H1 (cell line): Measurements from ENCODE around the gene TNIK. TPM values are rescaled to one million over a fixed set of nuclear protein-coding genes. Genes with fewer than 3 reads are reported as not detected.

Experiments used
- BCL11A ChIP-seq, 2 experiments: IDR thresholded peaks; one replicate each; pipeline ENCODE4 v1.6.1; 2011; ENCODE audit warnings: low read depth in 2 of 2, low read length in 2 of 2, mild to moderate bottlenecking in 2 of 2
- FOSL1 ChIP-seq: IDR thresholded peaks from 2 replicates; pipeline ENCODE4 v1.6.1; 2011; ENCODE audit warnings: mild to moderate bottlenecking, low read depth, low read length, moderate library complexity; ENCODE audit not compliant: insufficient read depth
- HDAC2 ChIP-seq, 2 experiments: fragments of 300-600 bp in 1 of 2; sonication (generic) in 1 of 2; IDR thresholded peaks; 2 replicates each; pipeline ENCODE4 v1.6.1; 2011 to 2012; ENCODE audit warnings: low read depth in 2 of 2, low read length in 2 of 2, mild to moderate bottlenecking in 2 of 2, moderate library complexity in 2 of 2, borderline replicate concordance in 1 of 2, inconsistent platforms in 1 of 2
- POLR2A ChIP-seq, 2 experiments: IDR thresholded peaks; 1 replicate in 1 of 2; 2 replicates in 1 of 2; pipeline ENCODE4 v1.6.1; 2011; ENCODE audit warnings: low read depth in 2 of 2, low read length in 2 of 2, mild to moderate bottlenecking in 2 of 2; ENCODE audit errors: control extremely low read depth in 1 of 2
- RAD21 ChIP-seq, 2 experiments: IDR thresholded peaks in 1 of 2; conservative IDR thresholded peaks in 1 of 2; 2 replicates each; pipeline ENCODE4 v1.6.1; 2011; ENCODE audit warnings: low read depth in 2 of 2, low read length in 2 of 2, improper control_type of control experiment in 1 of 2, inconsistent platforms in 1 of 2, mild to moderate bottlenecking in 1 of 2, moderate library complexity in 1 of 2
- RFX5 ChIP-seq: IDR thresholded peaks from 2 replicates; pipeline ENCODE4 v1.6.1; 2011; ENCODE audit warnings: low read depth, low read length, improper control_type of control experiment, borderline replicate concordance
- SIX5 ChIP-seq: IDR thresholded peaks from 2 replicates; pipeline ENCODE4 v1.6.1; 2011; ENCODE audit warnings: mild to moderate bottlenecking, low read depth, low read length
- TAF7 ChIP-seq: optimal IDR thresholded peaks from 2 replicates; pipeline ENCODE3; 2011; ENCODE audit warnings: low read depth, mild to moderate bottlenecking, inconsistent platforms, low read length, moderate library complexity, borderline replicate concordance
- polyA plus RNA-seq, 7 experiments: library from polyadenylated mRNA; depleted of rRNA in 3 of 7; stranded (reverse) in 5 of 7; unstranded in 2 of 7; fragments of >200 nt in 5 of 7; fragments of 200-250 nt in 2 of 7; gene quantifications; 1 replicate in 5 of 7; 2 replicates in 1 of 7; 4 replicates in 1 of 7; pipeline versions ENCODE4 v1.2.1 to v1.2.3, GENCODE V29; 2011 to 2013; ENCODE audit warnings: missing spikeins in 2 of 7, mixed read lengths in 2 of 7
- total RNA-seq: library from RNA; stranded (reverse); fragmentation: NEBNext Ultra II Directional; extraction: Animal tissue kit (Norgen Biotek cat#: 25700); gene quantifications from 2 replicates; pipeline ENCODE4 v1.2.1, GENCODE V29; 2021
- TF ChIP-seq, protein P1 (sequence below): fragments of 300-600 bp; sonication (generic); IDR thresholded peaks from 2 replicates; pipeline ENCODE4 v1.7.1; 2012; ENCODE audit warnings: low read length, moderate library complexity, mild to moderate bottlenecking, inconsistent platforms; ENCODE audit not compliant: insufficient replicate concordance
- TF ChIP-seq, protein P2 (sequence below): IDR thresholded peaks from 2 replicates; pipeline ENCODE4 v1.6.1; 2011; ENCODE audit warnings: low read depth, mild to moderate bottlenecking, low read length; ENCODE audit not compliant: insufficient read depth

Gene TNIK
- total and polyA plus RNA-seq, 2 of the 8 experiments (the other 6 are each of a cell fraction or from before 2014, with no cell fraction given): 7.4 to 42.0 TPM

DNA sequence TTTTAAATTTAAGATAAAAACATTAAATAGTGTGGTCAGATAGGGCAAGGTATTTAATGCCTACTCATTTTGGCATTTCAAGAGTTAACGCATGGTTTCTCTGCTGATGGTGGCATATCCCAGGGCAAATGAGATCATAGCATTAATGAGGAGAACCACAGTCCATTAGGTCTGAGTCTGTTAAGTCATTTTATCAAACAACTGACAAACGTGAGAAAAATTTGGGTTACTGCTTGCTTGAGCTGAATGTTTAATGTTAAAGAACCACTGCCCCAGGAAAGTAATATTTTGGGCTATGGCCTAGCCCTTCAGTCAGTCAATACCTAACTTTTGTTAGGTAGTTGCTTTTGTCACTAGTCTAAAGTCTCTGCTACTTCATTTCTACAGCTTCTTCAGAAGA is 395.7 kb downstream of the TNIK start (continued):
- TF ChIP-seq, protein P1, sequence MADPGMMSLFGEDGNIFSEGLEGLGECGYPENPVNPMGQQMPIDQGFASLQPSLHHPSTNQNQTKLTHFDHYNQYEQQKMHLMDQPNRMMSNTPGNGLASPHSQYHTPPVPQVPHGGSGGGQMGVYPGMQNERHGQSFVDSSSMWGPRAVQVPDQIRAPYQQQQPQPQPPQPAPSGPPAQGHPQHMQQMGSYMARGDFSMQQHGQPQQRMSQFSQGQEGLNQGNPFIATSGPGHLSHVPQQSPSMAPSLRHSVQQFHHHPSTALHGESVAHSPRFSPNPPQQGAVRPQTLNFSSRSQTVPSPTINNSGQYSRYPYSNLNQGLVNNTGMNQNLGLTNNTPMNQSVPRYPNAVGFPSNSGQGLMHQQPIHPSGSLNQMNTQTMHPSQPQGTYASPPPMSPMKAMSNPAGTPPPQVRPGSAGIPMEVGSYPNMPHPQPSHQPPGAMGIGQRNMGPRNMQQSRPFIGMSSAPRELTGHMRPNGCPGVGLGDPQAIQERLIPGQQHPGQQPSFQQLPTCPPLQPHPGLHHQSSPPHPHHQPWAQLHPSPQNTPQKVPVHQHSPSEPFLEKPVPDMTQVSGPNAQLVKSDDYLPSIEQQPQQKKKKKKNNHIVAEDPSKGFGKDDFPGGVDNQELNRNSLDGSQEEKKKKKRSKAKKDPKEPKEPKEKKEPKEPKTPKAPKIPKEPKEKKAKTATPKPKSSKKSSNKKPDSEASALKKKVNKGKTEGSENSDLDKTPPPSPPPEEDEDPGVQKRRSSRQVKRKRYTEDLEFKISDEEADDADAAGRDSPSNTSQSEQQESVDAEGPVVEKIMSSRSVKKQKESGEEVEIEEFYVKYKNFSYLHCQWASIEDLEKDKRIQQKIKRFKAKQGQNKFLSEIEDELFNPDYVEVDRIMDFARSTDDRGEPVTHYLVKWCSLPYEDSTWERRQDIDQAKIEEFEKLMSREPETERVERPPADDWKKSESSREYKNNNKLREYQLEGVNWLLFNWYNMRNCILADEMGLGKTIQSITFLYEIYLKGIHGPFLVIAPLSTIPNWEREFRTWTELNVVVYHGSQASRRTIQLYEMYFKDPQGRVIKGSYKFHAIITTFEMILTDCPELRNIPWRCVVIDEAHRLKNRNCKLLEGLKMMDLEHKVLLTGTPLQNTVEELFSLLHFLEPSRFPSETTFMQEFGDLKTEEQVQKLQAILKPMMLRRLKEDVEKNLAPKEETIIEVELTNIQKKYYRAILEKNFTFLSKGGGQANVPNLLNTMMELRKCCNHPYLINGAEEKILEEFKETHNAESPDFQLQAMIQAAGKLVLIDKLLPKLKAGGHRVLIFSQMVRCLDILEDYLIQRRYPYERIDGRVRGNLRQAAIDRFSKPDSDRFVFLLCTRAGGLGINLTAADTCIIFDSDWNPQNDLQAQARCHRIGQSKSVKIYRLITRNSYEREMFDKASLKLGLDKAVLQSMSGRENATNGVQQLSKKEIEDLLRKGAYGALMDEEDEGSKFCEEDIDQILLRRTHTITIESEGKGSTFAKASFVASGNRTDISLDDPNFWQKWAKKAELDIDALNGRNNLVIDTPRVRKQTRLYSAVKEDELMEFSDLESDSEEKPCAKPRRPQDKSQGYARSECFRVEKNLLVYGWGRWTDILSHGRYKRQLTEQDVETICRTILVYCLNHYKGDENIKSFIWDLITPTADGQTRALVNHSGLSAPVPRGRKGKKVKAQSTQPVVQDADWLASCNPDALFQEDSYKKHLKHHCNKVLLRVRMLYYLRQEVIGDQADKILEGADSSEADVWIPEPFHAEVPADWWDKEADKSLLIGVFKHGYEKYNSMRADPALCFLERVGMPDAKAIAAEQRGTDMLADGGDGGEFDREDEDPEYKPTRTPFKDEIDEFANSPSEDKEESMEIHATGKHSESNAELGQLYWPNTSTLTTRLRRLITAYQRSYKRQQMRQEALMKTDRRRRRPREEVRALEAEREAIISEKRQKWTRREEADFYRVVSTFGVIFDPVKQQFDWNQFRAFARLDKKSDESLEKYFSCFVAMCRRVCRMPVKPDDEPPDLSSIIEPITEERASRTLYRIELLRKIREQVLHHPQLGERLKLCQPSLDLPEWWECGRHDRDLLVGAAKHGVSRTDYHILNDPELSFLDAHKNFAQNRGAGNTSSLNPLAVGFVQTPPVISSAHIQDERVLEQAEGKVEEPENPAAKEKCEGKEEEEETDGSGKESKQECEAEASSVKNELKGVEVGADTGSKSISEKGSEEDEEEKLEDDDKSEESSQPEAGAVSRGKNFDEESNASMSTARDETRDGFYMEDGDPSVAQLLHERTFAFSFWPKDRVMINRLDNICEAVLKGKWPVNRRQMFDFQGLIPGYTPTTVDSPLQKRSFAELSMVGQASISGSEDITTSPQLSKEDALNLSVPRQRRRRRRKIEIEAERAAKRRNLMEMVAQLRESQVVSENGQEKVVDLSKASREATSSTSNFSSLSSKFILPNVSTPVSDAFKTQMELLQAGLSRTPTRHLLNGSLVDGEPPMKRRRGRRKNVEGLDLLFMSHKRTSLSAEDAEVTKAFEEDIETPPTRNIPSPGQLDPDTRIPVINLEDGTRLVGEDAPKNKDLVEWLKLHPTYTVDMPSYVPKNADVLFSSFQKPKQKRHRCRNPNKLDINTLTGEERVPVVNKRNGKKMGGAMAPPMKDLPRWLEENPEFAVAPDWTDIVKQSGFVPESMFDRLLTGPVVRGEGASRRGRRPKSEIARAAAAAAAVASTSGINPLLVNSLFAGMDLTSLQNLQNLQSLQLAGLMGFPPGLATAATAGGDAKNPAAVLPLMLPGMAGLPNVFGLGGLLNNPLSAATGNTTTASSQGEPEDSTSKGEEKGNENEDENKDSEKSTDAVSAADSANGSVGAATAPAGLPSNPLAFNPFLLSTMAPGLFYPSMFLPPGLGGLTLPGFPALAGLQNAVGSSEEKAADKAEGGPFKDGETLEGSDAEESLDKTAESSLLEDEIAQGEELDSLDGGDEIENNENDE: no peak
- no peak for TF ChIP-seq BCL11A (IDR thresholded peaks at IDR 0.05; ENCODE audit: low read depth in 2 of 2, low read length in 2 of 2)
- TF ChIP-seq TAF7: no peak
- TF ChIP-seq RAD21 (IDR thresholded peaks at IDR 0.05 in 1 of 2, conservative IDR thresholded peaks at IDR 0.05 in 1 of 2; ENCODE audit: low read depth in 2 of 2, low read length in 2 of 2): no peak
- no peak for TF ChIP-seq FOSL1
- no peak for TF ChIP-seq HDAC2 (IDR thresholded peaks at IDR 0.05; ENCODE audit: borderline replicate concordance in 1 of 2, low read depth in 2 of 2, low read length in 2 of 2)
- TF ChIP-seq POLR2A (IDR thresholded peaks at IDR 0.05; ENCODE audit: control extremely low read depth in 1 of 2, low read depth in 2 of 2, low read length in 2 of 2): no peak
- TF ChIP-seq RFX5: no peak
- no peak for TF ChIP-seq SIX5
- TF ChIP-seq, protein P2, sequence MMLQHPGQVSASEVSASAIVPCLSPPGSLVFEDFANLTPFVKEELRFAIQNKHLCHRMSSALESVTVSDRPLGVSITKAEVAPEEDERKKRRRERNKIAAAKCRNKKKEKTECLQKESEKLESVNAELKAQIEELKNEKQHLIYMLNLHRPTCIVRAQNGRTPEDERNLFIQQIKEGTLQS: no peak
